Activated naive CD8-positive, alpha-beta T cell treated with anti-CD3 and anti-CD28 coated beads for 36 hours (primary cell): Measurements from ENCODE around the gene CADM1. TPM values are rescaled to one million over a fixed set of nuclear protein-coding genes. Genes with fewer than 3 reads are reported as not detected.

Experiments used
- DNase-seq: peaks from one replicate; pipeline ENCODE4 v3.0.0; 2021
- H3K27ac Mint-ChIP-seq: one replicate; pipeline ENCODE4 v1.8.0; 2022; ENCODE audit warnings: mild to moderate bottlenecking, moderate library complexity, mixed read lengths
- H3K27me3 Mint-ChIP-seq: one replicate; pipeline ENCODE4 v1.8.0; 2022; ENCODE audit warnings: mild to moderate bottlenecking, mixed read lengths
- H3K36me3 Mint-ChIP-seq: one replicate; pipeline ENCODE4 v1.8.0; 2021; ENCODE audit warnings: mild to moderate bottlenecking, mixed read lengths
- H3K4me1 Mint-ChIP-seq: one replicate; pipeline ENCODE4 v1.8.0; 2021; ENCODE audit warnings: mixed read lengths
- H3K4me3 Mint-ChIP-seq: one replicate; pipeline ENCODE4 v1.8.0; 2022; ENCODE audit warnings: mild to moderate bottlenecking, moderate library complexity, mixed read lengths
- H3K9me3 Mint-ChIP-seq: one replicate; pipeline ENCODE4 v1.8.0; 2022; ENCODE audit warnings: mixed read lengths
- total RNA-seq, 2 experiments: library from RNA; stranded (reverse); gene quantifications; one replicate each; pipeline ENCODE4 v1.2.3, GENCODE V29; 2021

The CADM1 gene
- total RNA-seq, 2 experiments from 2014 or later, result not detected

GRCh38 chr11:115524572-115524971 lies 20.4 kb upstream of the CADM1 start:
- H3K27me3 Mint-ChIP-seq, result peaks cover 20% of the 10 kb centered on the region
- DNase-seq, result no peak
- H3K27ac Mint-ChIP-seq, result no peak overlapping the region
- H3K36me3 Mint-ChIP-seq, result no peaks in the 10 kb centered on the region
- no peaks in the 10 kb centered on the region for H3K9me3 Mint-ChIP-seq
- no peaks in the 10 kb centered on the region for H3K4me1 Mint-ChIP-seq
- H3K4me3 Mint-ChIP-seq, result no peak overlapping the region

- Mint-ChIP-seq H3K36me3 (no peaks in the 10 kb centered on the region), H3K4me1 (no peaks in the 10 kb centered on the region), H3K27me3 (peaks cover 24% of the 10 kb centered on the region), H3K4me3 (no peak overlapping the region), H3K9me3 (no peaks in the 10 kb centered on the region), H3K27ac (no peak overlapping the region)
- no peak for DNase-seq
Observed at GRCh38 chr11:115523727-115524399, 19.6 kb upstream of the CADM1 start.

- DNase-seq, result no peak
- peaks cover 24% of the 10 kb centered on the region for H3K27me3 Mint-ChIP-seq
- H3K36me3 Mint-ChIP-seq, result no peaks in the 10 kb centered on the region
- no peak overlapping the region for H3K27ac Mint-ChIP-seq
- H3K4me1 Mint-ChIP-seq, result no peaks in the 10 kb centered on the region
- no peak overlapping the region for H3K4me3 Mint-ChIP-seq
- H3K9me3 Mint-ChIP-seq, result no peaks in the 10 kb centered on the region
Observed at GRCh38 chr11:115522302-115522701, 18.1 kb upstream of the CADM1 start.

- no peaks in the 10 kb centered on the region for H3K9me3 Mint-ChIP-seq
- no peaks in the 10 kb centered on the region for H3K36me3 Mint-ChIP-seq
- H3K27me3 Mint-ChIP-seq, result peaks cover 24% of the 10 kb centered on the region
- no peak overlapping the region for H3K4me3 Mint-ChIP-seq
- DNase-seq, result no peak
- H3K27ac Mint-ChIP-seq, result no peak overlapping the region
- H3K4me1 Mint-ChIP-seq, result no peaks in the 10 kb centered on the region
Observed at GRCh38 chr11:115521825-115522224, 17.6 kb upstream of the CADM1 start.

GRCh38 chr11:115518983-115519628 lies 14.9 kb upstream of the CADM1 start:
- Mint-ChIP-seq H3K4me3 (no peak overlapping the region), H3K36me3 (no peaks in the 10 kb centered on the region), H3K27me3 (peaks cover 28% of the 10 kb centered on the region), H3K9me3 (no peaks in the 10 kb centered on the region), H3K27ac (no peak overlapping the region), H3K4me1 (no peaks in the 10 kb centered on the region)
- DNase-seq, result no peak

GRCh38 chr11:115515647-115516395 lies 11.6 kb upstream of the CADM1 start:
- Mint-ChIP-seq H3K27ac (no peak overlapping the region), H3K4me1 (no peaks in the 10 kb centered on the region), H3K9me3 (no peaks in the 10 kb centered on the region), H3K36me3 (no peaks in the 10 kb centered on the region), H3K4me3 (no peak overlapping the region), H3K27me3 (peaks cover 31% of the 10 kb centered on the region)
- no peak for DNase-seq

- peaks cover 8% of the 10 kb centered on the region for H3K4me1 Mint-ChIP-seq
- peaks cover 1% of the 10 kb centered on the region for H3K9me3 Mint-ChIP-seq
- H3K4me3 Mint-ChIP-seq, result no peak overlapping the region
Observed at GRCh38 chr11:115506954-115507675, 2.9 kb upstream of the CADM1 start.

GRCh38 chr11:115505175-115505574 lies 960 bp upstream of the CADM1 start:
- peaks cover 8% of the 10 kb centered on the region for H3K4me1 Mint-ChIP-seq
- no peak overlapping the region for H3K4me3 Mint-ChIP-seq
- H3K9me3 Mint-ChIP-seq, result peaks cover 1% of the 10 kb centered on the region
- no peaks in the 10 kb centered on the region for H3K36me3 Mint-ChIP-seq
- no peak overlapping the region for H3K27ac Mint-ChIP-seq
- DNase-seq, result no peak
- H3K27me3 Mint-ChIP-seq, result peaks cover 62% of the 10 kb centered on the region

More at GRCh38 chr11:115506954-115507675, 2.9 kb upstream of the CADM1 start:
- no peaks in the 10 kb centered on the region for H3K36me3 Mint-ChIP-seq
- peaks cover 66% of the 10 kb centered on the region for H3K27me3 Mint-ChIP-seq
- H3K27ac Mint-ChIP-seq, result no peak overlapping the region
- no peak for DNase-seq

GRCh38 chr11:115503886-115504275 lies 334 bp downstream of the CADM1 start:
- Mint-ChIP-seq H3K9me3 (peaks cover 1% of the 10 kb centered on the region), H3K27me3 (peaks cover 55% of the 10 kb centered on the region), H3K36me3 (no peaks in the 10 kb centered on the region), H3K4me1 (peaks cover 8% of the 10 kb centered on the region), H3K27ac (no peak overlapping the region), H3K4me3 (peak overlapping the region; percentile 45)
- DNase-seq, result no peak

GRCh38 chr11:115503083-115503885 lies 931 bp downstream of the CADM1 start:
- Mint-ChIP-seq H3K36me3 (no peaks in the 10 kb centered on the region), H3K4me1 (peaks cover 8% of the 10 kb centered on the region), H3K27ac (no peak overlapping the region), H3K9me3 (peaks cover 1% of the 10 kb centered on the region), H3K27me3 (peaks cover 56% of the 10 kb centered on the region), H3K4me3 (peak overlapping the region; percentile 37)
- peak; percentile 3 for DNase-seq

- Mint-ChIP-seq H3K36me3 (no peaks in the 10 kb centered on the region), H3K4me3 (no peak overlapping the region), H3K9me3 (peaks cover 1% of the 10 kb centered on the region), H3K4me1 (peaks cover 8% of the 10 kb centered on the region), H3K27ac (no peak overlapping the region), H3K27me3 (peaks cover 55% of the 10 kb centered on the region)
- DNase-seq, result peak; percentile 6
Observed at GRCh38 chr11:115502636-115503082, 1.6 kb downstream of the CADM1 start.

- H3K9me3 Mint-ChIP-seq, result peaks cover 1% of the 10 kb centered on the region
- no peak for DNase-seq
- H3K4me3 Mint-ChIP-seq, result no peak overlapping the region
- H3K4me1 Mint-ChIP-seq, result peaks cover 8% of the 10 kb centered on the region
- no peak overlapping the region for H3K27ac Mint-ChIP-seq
- peaks cover 52% of the 10 kb centered on the region for H3K27me3 Mint-ChIP-seq
- H3K36me3 Mint-ChIP-seq, result no peaks in the 10 kb centered on the region
Observed at GRCh38 chr11:115501893-115502589, 2.2 kb downstream of the CADM1 start.

GRCh38 chr11:115501502-115501892 lies 2.7 kb downstream of the CADM1 start:
- Mint-ChIP-seq H3K27ac (no peak overlapping the region), H3K4me3 (no peak overlapping the region), H3K27me3 (peaks cover 53% of the 10 kb centered on the region), H3K4me1 (peaks cover 8% of the 10 kb centered on the region), H3K9me3 (peaks cover 1% of the 10 kb centered on the region), H3K36me3 (no peaks in the 10 kb centered on the region)
- DNase-seq, result no peak
